Measurements from ENCODE around the gene MARS1. TPM values are rescaled to one million over a fixed set of nuclear protein-coding genes. Genes with fewer than 3 reads are reported as not detected.
A peak's percentile ranks its signal among the peaks of the same experiment; 100 is the strongest.

The MARS1 gene
- total RNA-seq, 6 experiments from 2014 or later, result 53.4 to 66.6 (median 60.4) TPM

GRCh38 chr12:57523706-57524614 lies 36.1 kb downstream of the MARS1 start:
- no peak for TF ChIP-seq POLR2A (IDR thresholded peaks at IDR 0.05)
- TF ChIP-seq, protein P1, sequence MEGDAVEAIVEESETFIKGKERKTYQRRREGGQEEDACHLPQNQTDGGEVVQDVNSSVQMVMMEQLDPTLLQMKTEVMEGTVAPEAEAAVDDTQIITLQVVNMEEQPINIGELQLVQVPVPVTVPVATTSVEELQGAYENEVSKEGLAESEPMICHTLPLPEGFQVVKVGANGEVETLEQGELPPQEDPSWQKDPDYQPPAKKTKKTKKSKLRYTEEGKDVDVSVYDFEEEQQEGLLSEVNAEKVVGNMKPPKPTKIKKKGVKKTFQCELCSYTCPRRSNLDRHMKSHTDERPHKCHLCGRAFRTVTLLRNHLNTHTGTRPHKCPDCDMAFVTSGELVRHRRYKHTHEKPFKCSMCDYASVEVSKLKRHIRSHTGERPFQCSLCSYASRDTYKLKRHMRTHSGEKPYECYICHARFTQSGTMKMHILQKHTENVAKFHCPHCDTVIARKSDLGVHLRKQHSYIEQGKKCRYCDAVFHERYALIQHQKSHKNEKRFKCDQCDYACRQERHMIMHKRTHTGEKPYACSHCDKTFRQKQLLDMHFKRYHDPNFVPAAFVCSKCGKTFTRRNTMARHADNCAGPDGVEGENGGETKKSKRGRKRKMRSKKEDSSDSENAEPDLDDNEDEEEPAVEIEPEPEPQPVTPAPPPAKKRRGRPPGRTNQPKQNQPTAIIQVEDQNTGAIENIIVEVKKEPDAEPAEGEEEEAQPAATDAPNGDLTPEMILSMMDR (IDR thresholded peaks at IDR 0.05), result no peak
- Histone ChIP-seq H3K4me3 (peak overlapping the region; percentile 76 to 83 (median 80)), H3K4me1 (peaks cover 0 to 35% (median 19%) of the 10 kb centered on the region in 4 donors), H3K27me3 (no peaks in the 10 kb centered on the region), H3K9me3 (no peaks in the 10 kb centered on the region), H3K36me3 (peaks cover 0 to 46% (median 17%) of the 10 kb centered on the region in 4 donors), H3K27ac (peak overlapping the region; percentile 97 to 98 (median 97))
- ATAC-seq (no peak), DNase-seq (no peak)
- WGBS (ENCODE audit: insufficient coverage, low coverage, low lambda C conversion rate, missing lambda C conversion rate), result 63% methylated on average over 11 of the region's 14 CpGs
- intact Hi-C loops (cut with DNase I), result no loop called here

- DNase-seq (peak in 1 of 3 donors; percentile 52), ATAC-seq (no peak)
- intact Hi-C loops (cut with DNase I), result no loop called here
- peaks cover 0 to 32% (median 19%) of the 10 kb centered on the region in 4 donors for H3K4me1 ChIP-seq
- TF ChIP-seq POLR2A (IDR thresholded peaks at IDR 0.05), result no peak
- TF ChIP-seq, protein P1 (IDR thresholded peaks at IDR 0.05), result no peak
- no peaks in the 10 kb centered on the region for H3K9me3 ChIP-seq
- peaks cover 0 to 56% (median 22%) of the 10 kb centered on the region in 4 donors for H3K36me3 ChIP-seq
- H3K27me3 ChIP-seq, result no peaks in the 10 kb centered on the region
- WGBS (ENCODE audit: insufficient coverage, low coverage, low lambda C conversion rate, missing lambda C conversion rate), result 50% methylated on average over 10 of the region's 11 CpGs
- H3K4me3 ChIP-seq, result no peak overlapping the region
- no peak overlapping the region for H3K27ac ChIP-seq
These were observed 37.1 kb downstream of the MARS1 start for GRCh38 chr12:57524814-57525614.

GRCh38 chr12:57525615-57526383 lies 37.9 kb downstream of the MARS1 start:
- Histone ChIP-seq H3K4me1 (peaks cover 0 to 32% (median 19%) of the 10 kb centered on the region in 4 donors), H3K4me3 (no peak overlapping the region), H3K27me3 (no peaks in the 10 kb centered on the region), H3K27ac (no peak overlapping the region), H3K9me3 (no peaks in the 10 kb centered on the region), H3K36me3 (peaks cover 0 to 64% (median 27%) of the 10 kb centered on the region in 4 donors)
- ATAC-seq (no peak), DNase-seq (no peak)
- TF ChIP-seq, protein P1 (IDR thresholded peaks at IDR 0.05), result no peak
- TF ChIP-seq POLR2A (IDR thresholded peaks at IDR 0.05), result no peak
- WGBS (ENCODE audit: insufficient coverage, low coverage, low lambda C conversion rate, missing lambda C conversion rate), result 88% methylated on average over 5 of the region's 16 CpGs
- intact Hi-C loops (cut with DNase I), result no loop called here

GRCh38 chr12:57526477-57527126 lies 38.7 kb downstream of the MARS1 start:
- Histone ChIP-seq H3K36me3 (peaks cover 0 to 72% (median 32%) of the 10 kb centered on the region in 4 donors), H3K27me3 (no peaks in the 10 kb centered on the region), H3K27ac (no peak overlapping the region), H3K4me1 (peaks cover 0 to 25% (median 15%) of the 10 kb centered on the region in 4 donors), H3K4me3 (no peak overlapping the region), H3K9me3 (no peaks in the 10 kb centered on the region)
- WGBS (ENCODE audit: insufficient coverage, low coverage, low lambda C conversion rate, missing lambda C conversion rate), result 67% methylated on average over 1 of the region's 4 CpGs
- DNase-seq (no peak), ATAC-seq (no peak)
- intact Hi-C loops (cut with DNase I), result no loop called here
- TF ChIP-seq, protein P1 (IDR thresholded peaks at IDR 0.05), result no peak
- no peak for TF ChIP-seq POLR2A (IDR thresholded peaks at IDR 0.05)
